GM12878 (cell line): Measurements from ENCODE around the gene PHACTR3. TPM values are rescaled to one million over a fixed set of nuclear protein-coding genes. Genes with fewer than 3 reads are reported as not detected.

Experiments
- ATAC-seq: fragments of 200-7000 bp; cut with Tn5 transposase; 3 replicates; pipeline ENCODE4 v1.9.1; 2020; ENCODE audit warnings: mild to moderate bottlenecking, moderate library complexity
- BruUV-seq: library from RNA; stranded (reverse); fragments of 400-500 nt; replicated peaks from 2 replicates; lab custom pipeline; 2021; lab: Mats Ljungman, UMichigan
- CTCF ChIA-PET: fragments of 300-600 bp; sonication (Branson Sonifier 250); formaldehyde crosslinking; extraction: SDS; loops from one replicate; lab custom pipeline; 2021; ENCODE audit warnings: inconsistent platforms; lab: Yijun Ruan, JAX
- POLR2A ChIA-PET: fragments of 350-600 bp; formaldehyde crosslinking; extraction: SDS; loops from one replicate; lab custom pipeline; 2021; ENCODE audit warnings: inconsistent platforms; lab: Charles Lee
- RAD21 ChIA-PET: fragments of 300-600 bp; sonication (Branson Sonifier 250); formaldehyde crosslinking; loops from one replicate; lab custom pipeline; 2023; ENCODE audit warnings: antibody characterized with exemption; ENCODE audit not compliant: unreplicated experiment; lab: Charles Lee
- SMC1A ChIA-PET: fragments of 300-600 bp; sonication (Branson Sonifier 250); formaldehyde crosslinking; loops from one replicate; lab custom pipeline; 2023; ENCODE audit not compliant: unreplicated experiment, uncharacterized antibody; lab: Charles Lee
- DNase-seq: peaks from one replicate; pipeline ENCODE4 v3.0.0-alpha.2; 2011; ENCODE audit warnings: low read depth, low spot score
- FAIRE-seq: peaks from 3 replicates; lab custom pipeline; 2011; peaks lifted over from hg19 to GRCh38; lab: Jason Lieb, UNC
- H2AFZ ChIP-seq: 2 replicates; pipeline ENCODE4 v1.6.0; 2011; ENCODE audit warnings: low read depth, low read length, control low read depth; ENCODE audit not compliant: control insufficient read depth
- H3K27ac ChIP-seq: 2 replicates; pipeline ENCODE4 v1.5.1; 2011; ENCODE audit warnings: control low read depth; ENCODE audit not compliant: control insufficient read depth, insufficient read depth
- H3K27me3 ChIP-seq, 2 experiments: replicated peaks in 1 of 2; 2 replicates each; pipeline versions ENCODE4 v1.6.0 to v1.6.1; 2011; ENCODE audit warnings: low read length in 1 of 2; ENCODE audit not compliant: control insufficient read depth in 2 of 2, insufficient read depth in 2 of 2
- H3K36me3 ChIP-seq, 2 experiments: 2 replicates each; pipeline ENCODE4 v1.5.1; 2011; ENCODE audit warnings: low read length in 1 of 2; ENCODE audit not compliant: control insufficient read depth in 2 of 2, insufficient read depth in 2 of 2
- H3K4me1 ChIP-seq: 2 replicates; pipeline ENCODE4 v1.6.1; 2011; ENCODE audit warnings: mild to moderate bottlenecking, low read length, moderate library complexity, mixed read lengths; ENCODE audit not compliant: control insufficient read depth, insufficient read depth
- H3K4me2 ChIP-seq: 2 replicates; pipeline ENCODE4 v1.6.0; 2011; ENCODE audit warnings: control low read depth; ENCODE audit not compliant: control insufficient read depth, insufficient read depth
- H3K4me3 ChIP-seq: fragments of 200-600 bp; sonication (generic); 2 replicates; pipeline ENCODE4 v1.5.1; 2016
- H3K79me2 ChIP-seq: 2 replicates; pipeline ENCODE4 v1.6.0; 2011; ENCODE audit warnings: low read length; ENCODE audit not compliant: control insufficient read depth, insufficient read depth
- H3K9ac ChIP-seq: 2 replicates; pipeline ENCODE4 v1.8.0; 2011; ENCODE audit warnings: low read length, control low read depth, mixed read lengths; ENCODE audit not compliant: control insufficient read depth, insufficient read depth
- H3K9me3 ChIP-seq: replicated peaks from 3 replicates; pipeline ENCODE4 v1.5.1; 2011; ENCODE audit warnings: mild to moderate bottlenecking, low read length; ENCODE audit not compliant: control insufficient read depth, insufficient read depth
- H4K20me1 ChIP-seq: 2 replicates; pipeline ENCODE4 v1.6.0; 2011; ENCODE audit not compliant: control insufficient read depth, insufficient read depth
- CREB1 ChIP-seq: IDR thresholded peaks from 2 replicates; pipeline ENCODE4 v1.6.1; 2012; ENCODE audit warnings: low read depth, mild to moderate bottlenecking, inconsistent platforms
- CUX1 ChIP-seq: IDR thresholded peaks from 2 replicates; pipeline ENCODE4 v1.6.1; 2012; ENCODE audit warnings: improper control_type of control experiment, low read depth, low read length; ENCODE audit not compliant: insufficient replicate concordance
- IRF3 ChIP-seq: fragments of 450-650 bp; IDR thresholded peaks from 2 replicates; pipeline ENCODE4 v1.6.1; 2014; ENCODE audit warnings: mild to moderate bottlenecking
- NR2C1 ChIP-seq: fragments of 450-650 bp; IDR thresholded peaks from 2 replicates; pipeline ENCODE4 v1.6.1; 2017; ENCODE audit warnings: antibody characterized with exemption, mild to moderate bottlenecking, moderate library complexity
- RBBP5 ChIP-seq: fragments of 200-600 bp; sonication (generic); conservative IDR thresholded peaks from 2 replicates; pipeline ENCODE4 v1.6.1; 2016
- RELA ChIP-seq: fragments of 450-650 bp; IDR thresholded peaks from 2 replicates; pipeline ENCODE4 v1.8.0; 2014; ENCODE audit warnings: borderline replicate concordance; ENCODE audit not compliant: partially characterized antibody
- REST ChIP-seq: IDR thresholded peaks from 2 replicates; pipeline ENCODE4 v1.6.1; 2012; ENCODE audit warnings: mild to moderate bottlenecking, low read depth, low read length
- WGBS: methylation state at CpG from one replicate; pipeline ENCODE4 v1.1.6; 2016; ENCODE audit warnings: low lambda C conversion rate; ENCODE audit not compliant: insufficient replicate concordance, insufficient coverage; ENCODE audit errors: missing lambda C conversion rate; 5-methylcytosine and 5-hydroxymethylcytosine counted together
- in situ Hi-C: fragments of 300-500 bp; cut with MboI; formaldehyde crosslinking; loops from 9 replicates; pipeline ENCODE4 v1.14.3; 2018; ENCODE audit warnings: mixed read lengths
- intact Hi-C: fragments of 100-400 bp; cut with micrococcal nuclease; formaldehyde crosslinking; loops from one replicate; pipeline ENCODE4 v1.14.2; 2022; ENCODE audit not compliant: unreplicated experiment
- polyA plus RNA-seq, 11 experiments: library from polyadenylated mRNA; depleted of rRNA in 4 of 11; unstranded in 6 of 11; stranded (reverse) in 5 of 11; fragments of >200 nt; fragmentation: Nextera tagmentation in 4 of 11; fragmentation: Illumina TruSeq in 1 of 11; extraction: Ambion mirVana in 4 of 11; extraction: Trizol in 1 of 11; gene quantifications; 1 replicate in 1 of 11; 2 replicates in 10 of 11; pipeline versions ENCODE4 v1.2.1 to v1.2.3, GENCODE V29; 2011 to 2016; ENCODE audit warnings: inconsistent platforms in 2 of 11, missing spikeins in 2 of 11, low read depth in 1 of 11
- total RNA-seq, 4 experiments: library from RNA; depleted of rRNA in 3 of 4; stranded (reverse); fragments of >200 nt in 3 of 4; fragmentation: Illumina TruSeq in 1 of 4; extraction: Trizol in 1 of 4; gene quantifications; 2 replicates each; pipeline versions ENCODE4 v1.2.1 to v1.2.3, GENCODE V29; 2013 to 2021

Gene PHACTR3
- total and polyA plus RNA-seq, 10 of the 15 experiments (the other 5 are each of a cell fraction or from before 2014, with no cell fraction given) = 0.17 to 2.7 (median 0.27) TPM; not detected in 1

- CTCF ChIA-PET = no interaction called here
- no peak overlapping the region for H2AFZ ChIP-seq
- 24% methylated on average over 13 of the region's 13 CpGs for WGBS
- no peaks in the 10 kb centered on the region; a peak in 1 of 4 replicates for H3K27me3 ChIP-seq
- BruUV-seq = no TSS peak
- in situ Hi-C loops = no loop called here
- RAD21 ChIA-PET = no interaction called here
- intact Hi-C loops = no loop called here
- no peak overlapping the region for H3K4me3 ChIP-seq
- POLR2A ChIA-PET = no interaction called here
- DNase-seq = no peak
- TF ChIP-seq CREB1 (no peak), RELA (no peak), RBBP5 (no peak), REST (no peak), IRF3 (no peak), NR2C1 (no peak), CUX1 (no peak)
- TF ChIP-seq, all 136 proteins: peak for 0
- no peaks in the 10 kb centered on the region for H3K79me2 ChIP-seq
- H3K9ac ChIP-seq = no peak overlapping the region
- H3K4me1 ChIP-seq = no peaks in the 10 kb centered on the region
- H4K20me1 ChIP-seq = no peaks in the 10 kb centered on the region
- SMC1A ChIA-PET = no interaction called here
- no peaks in the 10 kb centered on the region for H3K36me3 ChIP-seq
- no peaks in the 10 kb centered on the region for H3K9me3 ChIP-seq
- no peak overlapping the region for H3K27ac ChIP-seq
- FAIRE-seq (no peak), ATAC-seq (no peak)
- H3K4me2 ChIP-seq = no peak overlapping the region
Observed at GRCh38 chr20:59728722-59729430, 124.5 kb downstream of the PHACTR3 start.
